K562 (cell line): Measurements from ENCODE around the gene SMG5. TPM values are rescaled to one million over a fixed set of nuclear protein-coding genes. Genes with fewer than 3 reads are reported as not detected.

Source experiments
- AFF1 ChIP-seq, 2 experiments: fragments of 450-650 bp; IDR thresholded peaks; 2 replicates each; pipeline ENCODE4 v1.6.1; 2018; ENCODE audit warnings: mild to moderate bottlenecking in 2 of 2, low read depth in 1 of 2; ENCODE audit not compliant: partially characterized antibody in 2 of 2
- DMBX1 ChIP-seq: fragments of 250-450 bp; sonication (Bioruptor Pico); IDR thresholded peaks from 2 replicates; pipeline ENCODE4 v1.8.0; 2022; ENCODE audit warnings: inconsistent platforms, mild to moderate bottlenecking, moderate library complexity, borderline replicate concordance
- GABPA ChIP-seq: fragments of 200-800 bp; sonication (Bioruptor generic); conservative IDR thresholded peaks from 2 replicates; pipeline ENCODE4 v1.6.1; 2016; ENCODE audit warnings: low read depth, missing genetic modification characterization, missing compliant biosample characterization
- GTF3C2 ChIP-seq: IDR thresholded peaks from 3 replicates; pipeline ENCODE4 v1.6.1; 2011; ENCODE audit warnings: borderline replicate concordance, mild to moderate bottlenecking, moderate library complexity; ENCODE audit not compliant: insufficient read length; ENCODE audit errors: extremely low read depth
- MITF ChIP-seq: IDR thresholded peaks from 2 replicates; pipeline ENCODE4 v1.6.1; 2014; ENCODE audit warnings: antibody characterized with exemption
- MNT ChIP-seq, 2 experiments: fragments of 450-650 bp; conservative IDR thresholded peaks; 2 replicates each; pipeline ENCODE4 v1.6.1; 2017; ENCODE audit warnings: mild to moderate bottlenecking in 2 of 2, moderate library complexity in 2 of 2
- POLR2G ChIP-seq: fragments of 200-400 bp; formaldehyde crosslinking; IDR thresholded peaks from 2 replicates; pipeline ENCODE4 v1.6.1; 2017; ENCODE audit warnings: low read depth, mild to moderate bottlenecking, antibody characterized with exemption, low read length, moderate library complexity
- RBBP5 ChIP-seq: fragments of 200-600 bp; sonication (generic); IDR thresholded peaks from 2 replicates; pipeline ENCODE4 v1.6.1; 2012; ENCODE audit warnings: borderline replicate concordance, mild to moderate bottlenecking, low read length, control low read depth, inconsistent platforms; ENCODE audit not compliant: insufficient read depth, poor library complexity, severe bottlenecking
- SIN3B ChIP-seq: fragments of 450-650 bp; IDR thresholded peaks from 2 replicates; pipeline ENCODE4 v1.6.1; 2017; ENCODE audit warnings: low read depth, mild to moderate bottlenecking, moderate library complexity
- SUPT5H ChIP-seq: fragments of 450-650 bp; IDR thresholded peaks from 2 replicates; pipeline ENCODE4 v1.6.1; 2016
- TFE3 ChIP-seq: fragments of 450-650 bp; formaldehyde crosslinking; IDR thresholded peaks from 2 replicates; pipeline ENCODE4 v1.4.0; 2020; ENCODE audit warnings: mild to moderate bottlenecking, mixed read lengths
- USF2 ChIP-seq: sonication (generic); formaldehyde crosslinking; IDR thresholded peaks from 2 replicates; pipeline ENCODE4 v1.5.0; 2020; ENCODE audit warnings: missing genetic modification reagents
- polyA plus RNA-seq, 8 experiments: library from polyadenylated mRNA; depleted of rRNA in 4 of 8; stranded (reverse) in 5 of 8; unstranded in 3 of 8; fragments of >200 nt; fragmentation: Nextera tagmentation in 2 of 8; fragmentation: Illumina TruSeq in 1 of 8; extraction: Ambion mirVana in 2 of 8; extraction: Trizol in 1 of 8; gene quantifications; 2 replicates each; pipeline versions ENCODE4 v1.2.1 to v1.2.3, GENCODE V29; 2011 to 2014; ENCODE audit warnings: inconsistent platforms in 1 of 8, missing spikeins in 1 of 8
- total RNA-seq, 7 experiments: library from RNA; depleted of rRNA in 6 of 7; stranded (reverse); fragments of >200 nt in 6 of 7; fragmentation: Illumina TruSeq in 2 of 7; extraction: Trizol in 2 of 7; gene quantifications; 2 replicates each; pipeline versions ENCODE4 v1.2.1 to v1.2.3, GENCODE V29; 2011 to 2021; ENCODE audit warnings: low replicate concordance in 1 of 7

Gene SMG5
- total and polyA plus RNA-seq, 9 of the 15 experiments (the other 6 are each of a cell fraction or from before 2014, with no cell fraction given): 1.4 to 85.9 (median 53.0) TPM

- peak; percentile 50; the same call in 1 of the 2 replicates for TF ChIP-seq SUPT5H
- TF ChIP-seq DMBX1 (CRISPR knock-in tag): 0 out of 2 replicates have a peak, but pooled peaks have one; percentile 42
- peak; percentile 98 for TF ChIP-seq TFE3 (CRISPR knock-in tag)
- peak in 1 of 2 experiments; percentile 55; a peak in 2 of 4 replicates for TF ChIP-seq MNT (conservative IDR thresholded peaks at IDR 0.05)
- peak; percentile 51; the same call in 1 of the 2 replicates for TF ChIP-seq MITF
- no peak for TF ChIP-seq GTF3C2
- TF ChIP-seq POLR2G: peak; percentile 72
- TF ChIP-seq RBBP5: no peak
- peak in 1 of 2 experiments; percentile 53 for TF ChIP-seq AFF1 (IDR thresholded peaks at IDR 0.05; ENCODE audit: low read depth in 1 of 2, partially characterized antibody in 2 of 2)
- TF ChIP-seq SIN3B: peak; percentile 87
- TF ChIP-seq USF2: peak; percentile 97
- TF ChIP-seq GABPA (tag): 0 out of 2 replicates have a peak, but pooled peaks have one; percentile 16
These were observed 12.8 kb upstream of the SMG5 start, which contains the start of gene GLMP (continued) for GRCh38 chr1:156295391-156295947.
